NCI-H82 (cell line): ENCODE measurements around the gene HSD11B2.

ENCODE experiments used
- DNase-seq: peaks from one replicate; lab custom pipeline; 2025; lab: John Stamatoyannopoulos, UW

Gene HSD11B2

DNA sequence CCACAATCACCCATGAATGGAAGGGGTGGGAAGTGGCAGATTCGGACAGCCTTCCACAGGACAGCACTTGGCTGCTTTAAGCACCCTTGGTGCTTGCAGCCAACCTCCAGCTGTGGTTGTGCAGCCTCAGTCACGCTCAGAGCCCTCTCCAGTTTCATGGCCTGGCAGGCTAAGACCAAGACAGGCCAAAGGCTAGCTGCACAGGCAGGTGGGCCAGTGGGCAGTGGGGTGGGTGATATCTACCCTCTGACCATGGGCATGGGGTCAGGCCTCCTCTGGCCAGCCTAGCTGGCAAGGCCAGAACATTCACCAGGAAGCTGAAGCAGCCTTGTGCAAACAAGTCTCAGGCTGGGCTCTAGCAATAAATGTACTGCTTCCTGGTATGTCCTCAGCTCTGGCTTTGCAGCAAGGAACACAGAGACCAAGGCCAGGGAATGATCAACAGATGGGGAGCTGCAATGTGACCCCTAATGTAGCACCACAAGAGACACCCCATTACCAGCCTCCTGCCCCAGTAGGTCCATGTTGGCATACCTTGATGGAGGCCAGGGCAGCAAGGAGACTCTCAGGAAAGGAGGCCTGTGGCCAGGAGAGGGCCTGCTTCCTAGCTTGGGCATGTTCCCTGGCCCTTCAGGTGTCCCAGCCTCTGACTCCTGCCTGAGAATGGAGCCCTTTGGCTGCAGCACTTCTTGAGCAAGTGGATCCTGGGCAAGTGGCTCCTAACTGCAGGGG, 20.9 kb downstream of the HSD11B2 start:
- DNase-seq: no peak

DNA sequence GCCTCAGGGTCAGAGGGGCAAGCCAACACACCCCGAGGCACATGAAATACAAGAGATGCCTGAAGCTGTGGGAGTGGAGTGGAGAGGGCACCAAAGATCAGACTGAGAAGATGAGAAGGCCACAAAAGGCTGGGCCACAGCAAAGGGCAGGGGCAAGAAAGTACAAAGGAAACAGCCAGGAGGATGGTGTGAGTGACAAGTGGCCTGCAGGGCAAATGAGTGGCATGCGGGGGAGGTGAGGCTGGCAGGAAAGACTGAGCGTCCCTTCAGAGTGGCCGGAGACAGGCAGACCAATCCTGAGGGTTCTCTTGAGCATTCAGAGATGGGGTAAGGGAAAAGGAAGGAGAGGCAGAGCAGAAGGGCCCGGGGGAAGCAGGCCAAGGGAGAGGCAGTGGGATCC, 23.2 kb downstream of the HSD11B2 start:
- no peak for DNase-seq

DNA sequence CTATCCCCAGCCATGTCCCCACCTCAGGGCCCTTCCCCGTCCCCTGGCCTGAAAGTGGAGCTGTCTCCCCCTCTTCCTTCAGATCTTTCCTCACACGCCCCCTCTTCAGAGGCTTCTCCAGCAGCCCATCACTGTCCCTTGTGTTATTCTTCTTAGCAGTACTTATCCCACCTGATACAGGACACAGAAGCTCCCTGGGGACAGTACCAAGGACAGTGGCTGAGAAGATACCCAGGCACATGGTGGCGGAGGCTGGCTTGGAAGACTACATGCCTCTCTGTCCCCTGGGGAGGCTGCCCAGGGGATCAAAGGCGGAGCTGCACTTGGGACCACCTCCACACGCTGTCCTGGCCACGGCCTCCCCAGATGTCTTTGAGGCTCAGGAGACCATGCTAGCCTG, 23.9 kb downstream of the HSD11B2 start:
- DNase-seq: no peak

- DNase-seq: peak; percentile 29
These were observed 25.6 kb downstream of the HSD11B2 start for GRCh38 chr16:67456391-67457081.

- no peak for DNase-seq
These were observed 26.7 kb downstream of the HSD11B2 start for GRCh38 chr16:67457611-67458010.

DNA sequence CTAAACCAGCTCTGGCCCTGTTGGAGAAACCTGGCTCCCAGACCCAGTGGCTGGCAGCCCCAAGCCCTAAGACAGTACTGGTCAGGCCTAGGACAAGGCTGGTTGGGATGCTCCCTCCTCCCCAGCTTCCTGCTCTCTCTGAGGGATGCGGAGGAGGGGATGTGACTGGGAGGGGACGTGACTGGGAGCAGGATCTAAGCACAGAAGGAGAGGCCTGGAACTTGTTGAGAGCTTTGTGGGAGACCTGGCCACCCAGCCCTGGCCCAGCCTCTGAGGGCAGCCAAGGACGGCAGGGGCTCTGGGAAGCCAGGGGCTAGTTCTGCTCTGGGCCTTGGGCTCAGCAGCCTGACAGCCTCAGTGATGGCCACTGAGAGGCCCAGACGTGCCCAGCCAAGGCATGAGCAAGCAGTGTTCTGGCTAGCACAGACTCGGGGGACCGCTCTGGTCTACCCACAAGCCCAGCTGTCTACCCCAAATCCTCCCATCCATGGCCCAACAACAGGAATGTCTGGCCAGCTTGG, 27.3 kb downstream of the HSD11B2 start:
- no peak for DNase-seq

GRCh38 chr16:67459066-67459860, 28.3 kb downstream of the HSD11B2 start:
- no peak for DNase-seq

DNA sequence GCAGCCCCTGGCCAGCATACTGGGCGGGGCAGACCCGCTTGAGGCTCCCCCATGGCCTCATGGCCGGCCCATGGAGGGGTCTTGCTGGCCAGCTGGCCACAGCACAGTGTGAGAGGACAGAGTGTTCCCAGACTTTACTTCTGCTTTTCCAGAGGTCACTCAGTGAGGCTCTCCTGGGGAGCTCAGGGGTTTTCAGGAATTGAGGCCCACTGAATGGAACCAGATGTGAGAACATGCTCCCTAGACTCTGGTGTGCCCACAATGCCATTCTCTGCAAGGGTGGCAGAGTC, 28.9 kb downstream of the HSD11B2 start:
- DNase-seq: no peak

DNA sequence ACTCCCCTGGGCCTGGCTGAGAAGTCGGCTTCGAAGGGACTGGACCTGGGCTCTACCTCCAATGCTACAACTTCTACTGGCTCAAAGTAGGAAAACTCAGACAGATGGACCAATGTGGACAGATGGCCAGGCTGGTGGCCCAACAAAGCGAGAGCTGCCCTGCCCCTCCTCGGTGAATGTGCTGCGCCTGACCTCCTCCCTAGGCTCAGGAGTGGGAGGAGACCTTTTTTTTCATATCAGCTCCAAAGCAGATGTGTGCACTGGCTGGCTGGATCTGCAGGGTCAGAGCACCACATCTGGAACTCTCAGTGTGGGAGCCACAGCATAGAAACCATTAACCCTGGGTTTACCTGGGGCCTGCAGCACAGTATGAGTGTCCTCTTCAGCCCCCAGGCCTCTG, 29.2 kb downstream of the HSD11B2 start:
- no peak for DNase-seq

DNA sequence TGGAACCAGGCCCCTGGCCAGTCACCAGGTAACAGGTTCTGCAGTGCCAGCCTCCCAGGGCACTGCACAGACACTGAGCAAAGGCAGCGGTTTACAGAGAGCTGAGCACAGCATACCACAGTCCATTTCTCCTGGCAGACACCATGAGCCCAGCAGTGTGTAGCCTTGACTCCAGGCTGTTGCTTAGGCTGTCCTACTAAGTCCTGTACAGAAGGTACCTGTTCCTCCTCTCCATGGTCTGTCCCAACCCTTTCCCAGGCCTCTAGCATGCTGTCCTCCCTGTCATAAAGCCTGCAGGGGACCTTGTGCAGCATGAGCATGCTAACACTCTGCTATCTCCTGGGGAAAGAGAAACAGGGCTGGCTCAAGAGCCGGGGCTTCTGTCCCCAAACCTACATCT, 30.0 kb downstream of the HSD11B2 start:
- no peak for DNase-seq

DNA sequence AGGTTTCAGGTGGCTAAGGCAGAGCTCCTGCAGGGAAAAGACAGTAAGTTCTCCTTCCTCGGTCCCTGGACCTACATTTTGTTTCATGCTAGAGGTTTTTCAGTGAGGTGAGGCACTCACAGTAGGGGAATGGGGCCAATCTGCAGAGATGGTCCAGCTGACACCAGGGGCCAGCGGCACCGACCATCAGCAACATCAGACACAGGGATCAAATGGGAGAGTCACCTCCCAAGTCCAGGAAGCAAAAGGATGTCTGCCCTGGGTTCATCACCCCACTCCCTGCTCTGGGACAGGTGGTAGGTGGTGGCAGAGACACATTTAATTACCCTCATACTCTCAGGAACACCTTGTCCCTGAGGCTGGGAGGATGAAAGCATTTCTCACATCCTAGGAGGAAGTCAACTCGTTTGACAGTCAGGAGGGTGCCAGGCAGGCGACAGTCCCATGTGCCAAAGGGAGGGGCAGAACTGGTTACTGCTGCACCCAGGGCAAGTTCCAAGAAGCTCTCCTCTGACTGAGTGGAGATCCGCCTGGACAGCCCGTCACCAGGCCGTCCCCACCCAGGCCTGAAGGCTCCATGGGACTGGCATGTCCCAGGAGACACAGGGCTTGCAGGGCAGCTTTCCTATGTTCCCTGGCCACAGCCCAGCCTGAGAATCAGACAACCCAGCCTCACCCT, 30.8 kb downstream of the HSD11B2 start:
- DNase-seq: no peak

DNA sequence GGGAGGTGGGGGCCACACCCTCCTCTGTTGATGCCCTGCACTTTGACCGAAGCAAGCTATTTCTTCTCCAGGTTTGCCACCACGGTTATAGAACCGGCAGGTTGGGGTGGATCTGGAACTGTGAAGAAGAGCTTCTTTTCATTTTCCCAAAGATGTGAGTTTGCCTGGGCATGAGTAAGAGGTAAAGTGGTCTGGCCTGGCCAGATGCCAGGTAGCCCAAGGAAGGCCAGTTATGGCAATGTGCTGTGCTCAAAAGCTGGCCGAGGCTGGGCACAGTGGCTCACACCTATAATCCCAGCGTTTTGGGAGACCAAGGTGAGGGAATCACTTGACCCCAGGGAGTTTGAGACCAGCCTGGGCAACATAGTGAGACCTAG, 31.3 kb downstream of the HSD11B2 start:
- no peak for DNase-seq

- no peak for DNase-seq
These were observed 32.1 kb downstream of the HSD11B2 start for GRCh38 chr16:67463059-67463458.

- no peak for DNase-seq
These were observed 32.8 kb downstream of the HSD11B2 start for GRCh38 chr16:67463691-67464090.

DNA sequence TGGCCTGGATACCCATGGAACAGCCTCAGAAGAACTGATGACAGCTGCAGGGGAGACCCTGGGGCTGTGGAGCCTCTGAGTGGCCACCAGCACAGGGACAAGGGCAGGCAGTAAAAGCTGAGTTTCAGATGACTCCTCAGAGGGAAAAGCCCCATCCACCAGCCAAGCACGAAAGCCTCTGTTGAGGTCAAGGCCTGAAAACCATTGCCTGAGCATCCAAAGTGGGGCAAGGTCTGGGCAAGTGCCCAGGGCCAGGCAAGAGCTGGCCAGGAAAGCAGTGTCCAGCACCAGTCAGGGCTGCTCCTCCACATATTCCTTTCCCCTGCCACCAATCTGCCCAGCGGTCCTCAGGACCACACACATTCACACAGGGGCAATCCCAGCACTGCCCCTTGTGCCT, 33.6 kb downstream of the HSD11B2 start:
- no peak for DNase-seq

GRCh38 chr16:67466581-67466980, 35.7 kb downstream of the HSD11B2 start:
- DNase-seq: no peak

DNA sequence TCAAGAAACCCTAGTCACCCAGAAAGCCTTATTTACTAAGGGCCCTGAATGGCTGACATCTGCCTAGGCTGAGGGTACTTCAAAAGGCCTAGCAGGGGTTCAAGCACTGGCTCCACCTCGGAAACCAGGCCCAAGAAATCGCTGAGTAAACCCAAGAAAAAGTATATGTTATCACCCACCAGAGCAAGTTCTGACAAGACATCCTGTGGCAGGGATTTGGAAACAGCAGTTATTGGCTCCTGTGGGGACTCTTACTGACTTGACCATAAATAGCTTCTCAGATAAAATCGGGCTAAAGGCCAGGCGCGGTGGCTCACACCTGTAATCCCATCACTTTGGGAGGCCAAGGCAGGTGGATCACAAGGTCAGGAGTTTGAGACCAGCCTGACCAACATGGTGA, 37.8 kb downstream of the HSD11B2 start:
- no peak for DNase-seq

GRCh38 chr16:67470359-67470758, 39.4 kb downstream of the HSD11B2 start:
- no peak for DNase-seq

- DNase-seq: no peak
These were observed 41.0 kb downstream of the HSD11B2 start for GRCh38 chr16:67471758-67472384.

- no peak for DNase-seq
These were observed 43.9 kb downstream of the HSD11B2 start for GRCh38 chr16:67474551-67475455.
